GM19025 (cell line): ENCODE measurements around the gene PRAC2.

Experiments
- ATAC-seq: cut with Tn5 transposase; IDR thresholded peaks from one replicate; pipeline ENCODE4 v1.9.1; 2021; ENCODE audit warnings: mild to moderate bottlenecking, low read depth, moderate library complexity; ENCODE audit not compliant: unreplicated experiment

The PRAC2 gene

GRCh38 chr17:48732688-48733629, 10.0 kb downstream of the PRAC2 start:
- ATAC-seq, result no peak

GRCh38 chr17:48733632-48734328, 10.8 kb downstream of the PRAC2 start:
- no peak for ATAC-seq

- ATAC-seq, result no peak
These were observed 11.5 kb downstream of the PRAC2 start for GRCh38 chr17:48734333-48735061.

- ATAC-seq, result no peak
These were observed 12.0 kb downstream of the PRAC2 start for GRCh38 chr17:48735062-48735351.

GRCh38 chr17:48737330-48738043, 14.5 kb downstream of the PRAC2 start:
- no peak for ATAC-seq

GRCh38 chr17:48738424-48738802, 15.4 kb downstream of the PRAC2 start:
- ATAC-seq, result no peak

- no peak for ATAC-seq
These were observed 16.0 kb downstream of the PRAC2 start for GRCh38 chr17:48738803-48739526.

- ATAC-seq, result no peak
These were observed 17.6 kb downstream of the PRAC2 start for GRCh38 chr17:48740537-48740936.

GRCh38 chr17:48745381-48746275, 22.6 kb downstream of the PRAC2 start:
- ATAC-seq, result no peak

- ATAC-seq, result no peak
These were observed 24.0 kb downstream of the PRAC2 start for GRCh38 chr17:48746916-48747444.

GRCh38 chr17:48747445-48748363, 24.7 kb downstream of the PRAC2 start:
- no peak for ATAC-seq

- ATAC-seq, result no peak
These were observed 26.0 kb downstream of the PRAC2 start for GRCh38 chr17:48748718-48749566.

- no peak for ATAC-seq
These were observed 26.9 kb downstream of the PRAC2 start for GRCh38 chr17:48749621-48750553.

GRCh38 chr17:48751172-48751571, 28.2 kb downstream of the PRAC2 start:
- no peak for ATAC-seq

GRCh38 chr17:48751733-48752398, 28.9 kb downstream of the PRAC2 start:
- ATAC-seq, result no peak
